AG04450 (cell line): ENCODE measurements around the gene PLOD2. TPM values are rescaled to one million over a fixed set of nuclear protein-coding genes. Genes with fewer than 3 reads are reported as not detected.

ENCODE experiments used
- CTCF ChIA-PET: fragments of 300-600, 350-600 bp; formaldehyde crosslinking; extraction: SDS; loops from one replicate; lab custom pipeline; 2022; ENCODE audit warnings: antibody characterized with exemption, inconsistent platforms; lab: Charles Lee
- POLR2A ChIA-PET: fragments of 350-600 bp; formaldehyde crosslinking; extraction: SDS; loops from one replicate; lab custom pipeline; 2021; ENCODE audit warnings: antibody characterized with exemption, inconsistent platforms; lab: Yijun Ruan, JAX
- DNase-seq: peaks from one replicate; pipeline ENCODE4 v3.0.0-alpha.2; 2011; ENCODE audit warnings: low read depth, low spot score
- H3K27ac ChIP-seq: one replicate; pipeline ENCODE4 v1.5.1; 2012; ENCODE audit warnings: low read depth, low read length, control low read depth
- H3K27me3 ChIP-seq: one replicate; pipeline ENCODE4 v1.6.0; 2012; ENCODE audit warnings: low read length; ENCODE audit not compliant: control insufficient read depth, insufficient read depth
- H3K4me3 ChIP-seq: 2 replicates; pipeline ENCODE4 v1.5.1; 2011; ENCODE audit warnings: mild to moderate bottlenecking, low read depth, low read length, control low read depth
- H3K9me3 ChIP-seq: 2 replicates; pipeline ENCODE4 v1.5.1; 2012; ENCODE audit warnings: low read length; ENCODE audit not compliant: control insufficient read depth, insufficient read depth
- CTCF ChIP-seq: IDR thresholded peaks from 2 replicates; pipeline ENCODE4 v1.5.1; 2011; ENCODE audit warnings: low read depth, low read length, control low read depth, inconsistent platforms
- polyA plus RNA-seq: library from polyadenylated mRNA; depleted of rRNA; stranded (reverse); fragments of >200 nt; gene quantifications from 2 replicates; pipeline ENCODE4 v1.2.3, GENCODE V29; 2011

PLOD2 gene
- polyA plus RNA-seq, 1 experiment = 88.9 TPM

- H3K4me3 ChIP-seq = no peak overlapping the region
- no peaks in the 10 kb centered on the region for H3K9me3 ChIP-seq
- CTCF ChIA-PET = interaction anchor here (0.6 to 2.9 kb wide), 5 partner anchors 15 to 182 kb away, joined by 4 to 14 read pairs (median 7); partner anchors contain the start of gene PLOD2
- H3K27ac ChIP-seq = no peak overlapping the region
- no peak for TF ChIP-seq CTCF
- DNase-seq = no peak
- POLR2A ChIA-PET = interaction anchor here (2.2 kb wide), 1 partner anchor 15 kb away, joined by 6 read pairs; the partner anchor contains the start of gene PLOD2
- no peaks in the 10 kb centered on the region for H3K27me3 ChIP-seq
Measured at GRCh38 chr3:146145642-146146041, 15.3 kb downstream of the PLOD2 start.

GRCh38 chr3:146142757-146143156, 18.2 kb downstream of the PLOD2 start:
- no peak overlapping the region for H3K27ac ChIP-seq
- DNase-seq = no peak
- TF ChIP-seq CTCF = no peak
- no peak overlapping the region for H3K4me3 ChIP-seq
- H3K9me3 ChIP-seq = no peaks in the 10 kb centered on the region
- ChIA-PET CTCF (interaction anchor here (1.2 to 1.6 kb wide), 4 partner anchors 13 to 184 kb away, joined by 3 to 7 read pairs (median 5); no protein-coding TSS in a partner anchor), POLR2A (no interaction called here)
- no peaks in the 10 kb centered on the region for H3K27me3 ChIP-seq

- DNase-seq = no peak
- H3K27me3 ChIP-seq = no peaks in the 10 kb centered on the region
- H3K27ac ChIP-seq = no peak overlapping the region
- no peak for TF ChIP-seq CTCF
- no peaks in the 10 kb centered on the region for H3K9me3 ChIP-seq
- POLR2A ChIA-PET = no interaction called here
- CTCF ChIA-PET = interaction anchor here (1.2 to 1.7 kb wide), 4 partner anchors 17 to 74 kb away, joined by 3 to 9 read pairs (median 4); no protein-coding TSS in a partner anchor
- no peak overlapping the region for H3K4me3 ChIP-seq
Measured at GRCh38 chr3:146139586-146140110, 21.3 kb downstream of the PLOD2 start.

- no peak overlapping the region for H3K4me3 ChIP-seq
- CTCF ChIA-PET = interaction anchor here (1.2 kb wide), 1 partner anchor 21 kb away, joined by 4 read pairs; no protein-coding TSS in a partner anchor
- no peak for TF ChIP-seq CTCF
- POLR2A ChIA-PET = no interaction called here
- H3K9me3 ChIP-seq = no peaks in the 10 kb centered on the region
- H3K27me3 ChIP-seq = no peaks in the 10 kb centered on the region
- no peak overlapping the region for H3K27ac ChIP-seq
- DNase-seq = no peak
Measured at GRCh38 chr3:146138902-146139301, 22.1 kb downstream of the PLOD2 start.

- DNase-seq = no peak
- CTCF ChIA-PET = interaction anchor here (1.4 to 1.5 kb wide), 2 partner anchors 11 kb away, joined by 3 to 7 read pairs; no protein-coding TSS in a partner anchor
Measured at GRCh38 chr3:146136647-146137046, 24.3 kb downstream of the PLOD2 start.

More at GRCh38 chr3:146136647-146137046, 24.3 kb downstream of the PLOD2 start:
- no peak overlapping the region for H3K27ac ChIP-seq
- no peaks in the 10 kb centered on the region for H3K9me3 ChIP-seq
- POLR2A ChIA-PET = no interaction called here
- no peaks in the 10 kb centered on the region for H3K27me3 ChIP-seq
- no peak for TF ChIP-seq CTCF
- no peak overlapping the region for H3K4me3 ChIP-seq
